Mesenchymal stem cell (in vitro differentiated cells and primary cell): ENCODE results near the gene RBM46. TPM values are rescaled to one million over a fixed set of nuclear protein-coding genes. Genes with fewer than 3 reads are reported as not detected.
"Not testable (repeated sequence)": the region's sequence is repeated elsewhere in the genome, so short reads cannot be mapped to it uniquely, and the experiment has no call there.

Experiments
- DNase-seq: peaks from one replicate; pipeline ENCODE4 v3.0.0-alpha.2; 2013
- H2AFZ ChIP-seq: one replicate; pipeline ENCODE4 v1.6.1; 2013; ENCODE audit warnings: low read depth, mild to moderate bottlenecking, control low read depth, inconsistent platforms, low read length, moderate library complexity
- H2AK5ac ChIP-seq: 2 replicates; pipeline ENCODE4 v1.6.1; 2013; ENCODE audit warnings: low read length, moderate library complexity, mild to moderate bottlenecking, inconsistent platforms; ENCODE audit not compliant: severe bottlenecking
- H2BK120ac ChIP-seq: one replicate; pipeline ENCODE4 v1.6.1; 2013; ENCODE audit warnings: low read depth, mild to moderate bottlenecking, inconsistent platforms, low read length, moderate library complexity
- H2BK12ac ChIP-seq, 2 experiments: one replicate each; pipeline ENCODE4 v1.6.1; 2013; ENCODE audit warnings: inconsistent platforms in 2 of 2, low read length in 2 of 2, mild to moderate bottlenecking in 2 of 2, moderate library complexity in 2 of 2, control low read depth in 1 of 2
- H2BK15ac ChIP-seq: one replicate; pipeline ENCODE4 v1.6.1; 2013; ENCODE audit warnings: mild to moderate bottlenecking, low read depth, inconsistent platforms; ENCODE audit not compliant: poor library complexity, severe bottlenecking
- H2BK5ac ChIP-seq: 2 replicates; pipeline ENCODE4 v1.6.1; 2013; ENCODE audit warnings: low read depth, mild to moderate bottlenecking, low read length, control low read depth, inconsistent platforms; ENCODE audit not compliant: poor library complexity, severe bottlenecking
- H3K14ac ChIP-seq, 2 experiments: one replicate each; pipeline ENCODE4 v1.6.1; 2013; ENCODE audit warnings: inconsistent platforms in 2 of 2, low read length in 2 of 2, control low read depth in 1 of 2, mild to moderate bottlenecking in 1 of 2, moderate library complexity in 1 of 2
- H3K18ac ChIP-seq, 2 experiments: one replicate each; pipeline ENCODE4 v1.6.1; 2013; ENCODE audit warnings: inconsistent platforms in 2 of 2, low read length in 2 of 2, control low read depth in 1 of 2, low read depth in 1 of 2, mild to moderate bottlenecking in 1 of 2
- H3K23ac ChIP-seq, 2 experiments: one replicate each; pipeline ENCODE4 v1.6.1; 2013; ENCODE audit warnings: inconsistent platforms in 2 of 2, low read length in 2 of 2, mild to moderate bottlenecking in 2 of 2, moderate library complexity in 2 of 2, control low read depth in 1 of 2
- H3K27ac ChIP-seq: 2 replicates; pipeline ENCODE4 v1.5.1; 2013; ENCODE audit warnings: mild to moderate bottlenecking, moderate library complexity, low read length, control low read depth, inconsistent platforms; ENCODE audit not compliant: poor library complexity, severe bottlenecking
- H3K27me3 ChIP-seq, 2 experiments: 2 replicates each; pipeline versions ENCODE4 v1.6.1 to v1.7.0; 2013; ENCODE audit warnings: low read length in 2 of 2, mild to moderate bottlenecking in 2 of 2, moderate library complexity in 2 of 2, control low read depth in 1 of 2, inconsistent platforms in 1 of 2; ENCODE audit not compliant: control insufficient read depth in 1 of 2, insufficient read depth in 1 of 2
- H3K36me3 ChIP-seq, 2 experiments: 2 replicates each; pipeline versions ENCODE4 v1.6.1 to v1.7.0; 2013; ENCODE audit warnings: low read length in 2 of 2, control low read depth in 1 of 2, inconsistent platforms in 1 of 2, low read depth in 1 of 2, mild to moderate bottlenecking in 1 of 2; ENCODE audit not compliant: insufficient read depth in 2 of 2, control insufficient read depth in 1 of 2
- H3K4ac ChIP-seq, 2 experiments: one replicate each; pipeline ENCODE4 v1.6.1; 2013; ENCODE audit warnings: inconsistent platforms in 2 of 2, low read length in 2 of 2, mild to moderate bottlenecking in 2 of 2, moderate library complexity in 2 of 2, control low read depth in 1 of 2, low read depth in 1 of 2
- H3K4me1 ChIP-seq: 2 replicates; pipeline ENCODE4 v1.6.1; 2013; ENCODE audit warnings: low read depth, low read length, control low read depth; ENCODE audit not compliant: control insufficient read depth, insufficient read depth
- H3K4me2 ChIP-seq: 2 replicates; pipeline ENCODE4 v1.6.1; 2013; ENCODE audit warnings: low read length, mild to moderate bottlenecking, inconsistent platforms; ENCODE audit not compliant: poor library complexity, severe bottlenecking
- H3K4me3 ChIP-seq, 2 experiments: 2 replicates each; pipeline versions ENCODE4 v1.5.1 to v1.7.0; 2013; ENCODE audit warnings: low read length in 2 of 2, mild to moderate bottlenecking in 2 of 2, control low read depth in 1 of 2, low read depth in 1 of 2; ENCODE audit not compliant: insufficient read depth in 1 of 2
- H3K79me1 ChIP-seq: replicated peaks from 2 replicates; pipeline ENCODE4 v1.6.1; 2013; ENCODE audit warnings: mild to moderate bottlenecking, control low read depth, low read length, inconsistent platforms; ENCODE audit not compliant: poor library complexity, severe bottlenecking
- H3K9ac ChIP-seq: 2 replicates; pipeline ENCODE4 v1.7.0; 2013; ENCODE audit warnings: mild to moderate bottlenecking, low read length, moderate library complexity
- H3K9me3 ChIP-seq: 2 replicates; pipeline ENCODE4 v1.7.0; 2013; ENCODE audit warnings: mild to moderate bottlenecking, low read length; ENCODE audit not compliant: control insufficient read depth
- H4K8ac ChIP-seq: one replicate; pipeline ENCODE4 v1.6.1; 2013; ENCODE audit warnings: inconsistent platforms, mild to moderate bottlenecking, low read length, moderate library complexity
- H4K91ac ChIP-seq: one replicate; pipeline ENCODE4 v1.6.1; 2013; ENCODE audit warnings: mild to moderate bottlenecking, low read length, inconsistent platforms
- WGBS: methylation state at CpG from one replicate; pipeline ENCODE4 v1.1.7; 2013; ENCODE audit warnings: mixed read lengths; 5-methylcytosine and 5-hydroxymethylcytosine counted together
- small RNA-seq: library from polyadenylated mRNA; stranded (forward); fragments of <200 nt; extraction: miRNeasy Mini kit (QIAGEN cat#:217004); gene quantifications from one replicate; pipeline ENCODE3, GENCODE V24; 2013; ENCODE audit warnings: low read depth

The RBM46 gene

DNA sequence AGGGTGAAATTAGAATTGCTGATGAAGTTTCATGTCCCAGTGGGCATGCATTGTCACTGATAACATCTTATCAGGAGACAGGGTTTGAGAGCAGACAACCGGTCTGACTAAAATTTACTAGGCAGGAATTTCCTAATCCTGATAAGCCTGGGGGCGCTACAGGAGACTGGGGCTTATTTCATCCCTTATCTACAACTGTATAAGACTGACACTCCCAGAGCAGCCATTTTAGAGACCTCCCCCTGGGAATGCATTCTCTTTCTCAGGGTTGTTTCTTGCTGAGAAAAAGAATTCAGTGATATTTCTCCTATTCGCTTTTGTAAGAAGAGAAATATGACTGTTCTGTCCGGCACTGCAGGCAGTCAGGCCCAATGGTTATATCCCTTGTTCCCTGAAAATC is 93.0 kb downstream of the RBM46 start:
- H3K4me3 ChIP-seq, H3K4me2 ChIP-seq, H2AK5ac ChIP-seq, H4K91ac ChIP-seq, H3K23ac ChIP-seq, H3K27me3 ChIP-seq, H3K18ac ChIP-seq, H2AFZ ChIP-seq, H4K8ac ChIP-seq, H3K9ac ChIP-seq, H3K4me1 ChIP-seq, H2BK12ac ChIP-seq, H3K4ac ChIP-seq, H2BK5ac ChIP-seq, H3K36me3 ChIP-seq, H3K27ac ChIP-seq, H3K79me1 ChIP-seq, H2BK120ac ChIP-seq, DNase-seq, H3K14ac ChIP-seq, H2BK15ac ChIP-seq: not testable (repeated sequence)
- H3K9me3 ChIP-seq = peaks cover 18% of the 10 kb centered on the region
- WGBS = 53% methylated on average over 3 of the region's 4 CpGs

DNA sequence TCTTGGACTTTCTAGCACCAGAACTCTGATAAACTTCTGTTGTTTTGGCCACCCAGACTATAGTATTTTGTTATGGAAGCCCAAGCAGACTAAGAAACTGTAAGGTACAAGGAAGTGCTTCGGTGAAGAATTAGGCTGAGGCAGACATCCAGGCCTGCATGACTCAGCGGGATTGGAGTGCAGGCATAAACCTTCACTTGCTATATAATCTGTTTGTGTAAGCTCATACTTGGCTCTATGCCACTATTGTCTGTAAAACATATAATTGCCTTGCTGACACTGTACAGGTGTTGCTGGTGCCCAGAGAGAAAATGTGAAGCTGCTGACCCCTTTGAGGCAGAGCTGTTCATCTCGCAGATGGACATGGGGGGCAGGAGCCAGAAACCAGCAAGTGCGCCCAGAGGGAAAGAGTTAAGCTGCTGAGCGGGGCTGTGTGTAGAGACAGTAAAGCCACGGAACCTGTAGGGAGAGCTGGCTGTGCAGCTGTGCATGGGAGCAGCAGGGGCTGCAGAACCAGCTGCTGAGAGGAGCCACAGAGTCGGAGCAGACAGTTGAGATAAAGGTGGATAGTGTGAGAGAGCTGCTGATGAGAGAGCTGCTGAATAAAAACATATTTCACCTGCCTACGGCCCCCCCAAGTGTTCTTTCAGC is 96.2 kb downstream of the RBM46 start:
- H3K4me2 ChIP-seq = no peak overlapping the region
- H4K8ac ChIP-seq = no peak overlapping the region
- H3K9ac ChIP-seq = no peak overlapping the region
- H2AFZ ChIP-seq = no peak overlapping the region
- no peak overlapping the region for H3K18ac ChIP-seq
- H3K23ac ChIP-seq = no peak overlapping the region
- H2BK15ac ChIP-seq = no peak overlapping the region
- no peaks in the 10 kb centered on the region for H3K36me3 ChIP-seq
- H3K4me1 ChIP-seq = peaks cover 2% of the 10 kb centered on the region
- no peaks in the 10 kb centered on the region for H3K79me1 ChIP-seq
- no peak overlapping the region for H3K4ac ChIP-seq
- H4K91ac ChIP-seq = no peak overlapping the region
- no peak overlapping the region for H3K4me3 ChIP-seq
- no peak overlapping the region for H2BK120ac ChIP-seq
- no peak for DNase-seq
- H3K27ac ChIP-seq = no peak overlapping the region
- no peak overlapping the region for H2BK5ac ChIP-seq
- no peak overlapping the region for H2AK5ac ChIP-seq
- H3K27me3 ChIP-seq = no peaks in the 10 kb centered on the region
- H2BK12ac ChIP-seq = no peak overlapping the region
- 79% methylated on average over 6 of the region's 8 CpGs for WGBS
- H3K14ac ChIP-seq = no peak overlapping the region
- H3K9me3 ChIP-seq = peaks cover 26% of the 10 kb centered on the region

Small RNAs within 50 kb of the gene (small RNA-seq; reads per million reads assigned to genes)
- gene RNU2-44P (not detected), gene RNU2-66P (not detected)
